PC-3 (cell line): ENCODE data around the gene CD200R1.

ENCODE experiments used
- EZH2 ChIP-seq: fragments of 300-600 bp; sonication (generic); IDR thresholded peaks from one replicate; pipeline ENCODE4 v1.6.1; 2017; ENCODE audit warnings: antibody characterized with exemption, mild to moderate bottlenecking, low read length; ENCODE audit not compliant: unreplicated experiment
- EZH2phosphoT487 ChIP-seq: fragments of 300-600 bp; sonication (generic); IDR thresholded peaks from 2 replicates; pipeline ENCODE4 v1.6.1; 2018; ENCODE audit warnings: mild to moderate bottlenecking, antibody characterized with exemption, low read length, borderline replicate concordance
- TF ChIP-seq, protein P1 (sequence below): fragments of 300-600 bp; sonication (generic); conservative IDR thresholded peaks from 2 replicates; pipeline ENCODE4 v1.5.1; 2017; ENCODE audit warnings: antibody characterized with exemption, low read depth, mild to moderate bottlenecking, low read length

DNA sequence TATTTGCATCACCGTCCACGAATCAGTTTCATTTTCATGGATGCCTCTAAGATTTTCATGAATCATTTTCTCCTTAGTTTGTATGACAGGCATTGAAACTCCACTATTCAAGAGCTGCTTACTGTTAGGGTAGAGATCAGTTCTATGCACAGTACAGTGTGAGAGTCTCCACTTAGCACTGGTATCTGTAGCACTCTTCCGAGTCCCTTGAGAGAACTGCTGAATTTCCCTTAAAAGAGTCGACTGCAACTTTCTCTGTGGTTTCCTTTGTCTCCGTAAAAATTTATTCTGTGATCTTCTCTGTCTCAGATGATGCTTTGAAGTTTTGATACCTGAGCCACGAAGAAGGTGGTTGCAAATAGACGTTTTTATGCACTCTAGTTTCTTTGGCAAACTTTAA lies 30.7 kb upstream of the CD200R1 start:
- TF ChIP-seq, protein P1, sequence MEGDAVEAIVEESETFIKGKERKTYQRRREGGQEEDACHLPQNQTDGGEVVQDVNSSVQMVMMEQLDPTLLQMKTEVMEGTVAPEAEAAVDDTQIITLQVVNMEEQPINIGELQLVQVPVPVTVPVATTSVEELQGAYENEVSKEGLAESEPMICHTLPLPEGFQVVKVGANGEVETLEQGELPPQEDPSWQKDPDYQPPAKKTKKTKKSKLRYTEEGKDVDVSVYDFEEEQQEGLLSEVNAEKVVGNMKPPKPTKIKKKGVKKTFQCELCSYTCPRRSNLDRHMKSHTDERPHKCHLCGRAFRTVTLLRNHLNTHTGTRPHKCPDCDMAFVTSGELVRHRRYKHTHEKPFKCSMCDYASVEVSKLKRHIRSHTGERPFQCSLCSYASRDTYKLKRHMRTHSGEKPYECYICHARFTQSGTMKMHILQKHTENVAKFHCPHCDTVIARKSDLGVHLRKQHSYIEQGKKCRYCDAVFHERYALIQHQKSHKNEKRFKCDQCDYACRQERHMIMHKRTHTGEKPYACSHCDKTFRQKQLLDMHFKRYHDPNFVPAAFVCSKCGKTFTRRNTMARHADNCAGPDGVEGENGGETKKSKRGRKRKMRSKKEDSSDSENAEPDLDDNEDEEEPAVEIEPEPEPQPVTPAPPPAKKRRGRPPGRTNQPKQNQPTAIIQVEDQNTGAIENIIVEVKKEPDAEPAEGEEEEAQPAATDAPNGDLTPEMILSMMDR = no peak
- TF ChIP-seq EZH2 = no peak
- TF ChIP-seq EZH2phosphoT487 = no peak
